Measurements from ENCODE around the gene KIF2A.
A peak's percentile ranks its signal among the peaks of the same experiment; 100 is the strongest.

KIF2A gene

GRCh38 chr5:62271370-62271769 is 34.6 kb upstream of the KIF2A start:
- no peak for ATAC-seq (ENCODE audit: low read depth)
- TF ChIP-seq CTCF (IDR thresholded peaks at IDR 0.05; ENCODE audit: poor library complexity, severe bottlenecking) = no peak
- no peak for DNase-seq (ENCODE audit: low spot score)
- H3K27me3 ChIP-seq (ENCODE audit: insufficient read depth, poor library complexity, severe bottlenecking) = no peaks in the 10 kb centered on the region
- H3K4me3 ChIP-seq (ENCODE audit: severe bottlenecking) = no peak overlapping the region
- peaks cover 12% of the 10 kb centered on the region for H3K4me1 ChIP-seq (ENCODE audit: insufficient read depth, poor library complexity, severe bottlenecking)
- H3K36me3 ChIP-seq (ENCODE audit: low read depth) = no peaks in the 10 kb centered on the region
- no peaks in the 10 kb centered on the region for H3K9me3 ChIP-seq (ENCODE audit: severe bottlenecking)
- no peak overlapping the region for H3K27ac ChIP-seq (ENCODE audit: poor library complexity, severe bottlenecking)

GRCh38 chr5:62271870-62272269 is 34.1 kb upstream of the KIF2A start:
- DNase-seq (ENCODE audit: low spot score) (no peak), ATAC-seq (ENCODE audit: low read depth) (no peak)
- Histone ChIP-seq H3K4me1 (ENCODE audit: insufficient read depth, poor library complexity, severe bottlenecking) (peaks cover 17% of the 10 kb centered on the region), H3K27ac (ENCODE audit: poor library complexity, severe bottlenecking) (no peak overlapping the region), H3K4me3 (ENCODE audit: severe bottlenecking) (no peak overlapping the region), H3K36me3 (ENCODE audit: low read depth) (no peaks in the 10 kb centered on the region), H3K27me3 (ENCODE audit: insufficient read depth, poor library complexity, severe bottlenecking) (no peaks in the 10 kb centered on the region), H3K9me3 (ENCODE audit: severe bottlenecking) (no peaks in the 10 kb centered on the region)
- no peak for TF ChIP-seq CTCF (IDR thresholded peaks at IDR 0.05; ENCODE audit: poor library complexity, severe bottlenecking)

GRCh38 chr5:62273687-62274086 is 32.3 kb upstream of the KIF2A start:
- Histone ChIP-seq H3K4me1 (ENCODE audit: insufficient read depth, poor library complexity, severe bottlenecking) (peaks cover 17% of the 10 kb centered on the region), H3K27ac (ENCODE audit: poor library complexity, severe bottlenecking) (no peak overlapping the region), H3K27me3 (ENCODE audit: insufficient read depth, poor library complexity, severe bottlenecking) (no peaks in the 10 kb centered on the region), H3K36me3 (ENCODE audit: low read depth) (no peaks in the 10 kb centered on the region), H3K9me3 (ENCODE audit: severe bottlenecking) (no peaks in the 10 kb centered on the region), H3K4me3 (ENCODE audit: severe bottlenecking) (no peak overlapping the region)
- no peak for ATAC-seq (ENCODE audit: low read depth)
- no peak for DNase-seq (ENCODE audit: low spot score)
- no peak for TF ChIP-seq CTCF (IDR thresholded peaks at IDR 0.05; ENCODE audit: poor library complexity, severe bottlenecking)

- TF ChIP-seq CTCF (IDR thresholded peaks at IDR 0.05; ENCODE audit: poor library complexity, severe bottlenecking) = no peak
- Histone ChIP-seq H3K4me1 (ENCODE audit: insufficient read depth, poor library complexity, severe bottlenecking) (peaks cover 28% of the 10 kb centered on the region), H3K27me3 (ENCODE audit: insufficient read depth, poor library complexity, severe bottlenecking) (no peaks in the 10 kb centered on the region), H3K36me3 (ENCODE audit: low read depth) (no peaks in the 10 kb centered on the region), H3K27ac (ENCODE audit: poor library complexity, severe bottlenecking) (no peak overlapping the region), H3K9me3 (ENCODE audit: severe bottlenecking) (no peaks in the 10 kb centered on the region), H3K4me3 (ENCODE audit: severe bottlenecking) (no peak overlapping the region)
- DNase-seq (ENCODE audit: low spot score) (no peak), ATAC-seq (ENCODE audit: low read depth) (no peak)
Measured at GRCh38 chr5:62275581-62275980, 30.4 kb upstream of the KIF2A start.

- no peaks in the 10 kb centered on the region for H3K9me3 ChIP-seq (ENCODE audit: severe bottlenecking)
- no peak for TF ChIP-seq CTCF (IDR thresholded peaks at IDR 0.05; ENCODE audit: poor library complexity, severe bottlenecking)
- ATAC-seq (ENCODE audit: low read depth) = peak; percentile 60
- H3K4me1 ChIP-seq (ENCODE audit: insufficient read depth, poor library complexity, severe bottlenecking) = peaks cover 39% of the 10 kb centered on the region
- H3K36me3 ChIP-seq (ENCODE audit: low read depth) = no peaks in the 10 kb centered on the region
- H3K4me3 ChIP-seq (ENCODE audit: severe bottlenecking) = no peak overlapping the region
- H3K27me3 ChIP-seq (ENCODE audit: insufficient read depth, poor library complexity, severe bottlenecking) = no peaks in the 10 kb centered on the region
- no peak for DNase-seq (ENCODE audit: low spot score)
- H3K27ac ChIP-seq (ENCODE audit: poor library complexity, severe bottlenecking) = no peak overlapping the region
Measured at GRCh38 chr5:62281411-62281810, 24.6 kb upstream of the KIF2A start.

Data from RWPE2 (cell line).